HUES48 (cell line): Measurements from ENCODE around the gene TPM2.

Experiments used
- H3K27ac ChIP-seq: one replicate; pipeline ENCODE4 v1.7.0; 2013; ENCODE audit warnings: low read depth, low read length, inconsistent platforms
- H3K27me3 ChIP-seq: 2 replicates; pipeline ENCODE4 v1.6.1; 2013; ENCODE audit warnings: mild to moderate bottlenecking, low read length; ENCODE audit not compliant: control insufficient read depth, insufficient read depth
- H3K36me3 ChIP-seq: 2 replicates; pipeline ENCODE4 v1.6.1; 2013; ENCODE audit warnings: low read length; ENCODE audit not compliant: control insufficient read depth, insufficient read depth
- H3K4me1 ChIP-seq: 2 replicates; pipeline ENCODE4 v1.6.1; 2013; ENCODE audit warnings: mild to moderate bottlenecking, low read length; ENCODE audit not compliant: control insufficient read depth, insufficient read depth
- H3K4me3 ChIP-seq: 2 replicates; pipeline ENCODE4 v1.5.1; 2013; ENCODE audit warnings: mild to moderate bottlenecking, low read depth, low read length
- H3K9ac ChIP-seq: 2 replicates; pipeline ENCODE4 v1.6.1; 2013; ENCODE audit warnings: mild to moderate bottlenecking, low read depth, low read length, moderate library complexity
- H3K9me3 ChIP-seq: 2 replicates; pipeline ENCODE4 v1.6.1; 2013; ENCODE audit warnings: low read length; ENCODE audit not compliant: control insufficient read depth, insufficient read depth

Gene TPM2

DNA sequence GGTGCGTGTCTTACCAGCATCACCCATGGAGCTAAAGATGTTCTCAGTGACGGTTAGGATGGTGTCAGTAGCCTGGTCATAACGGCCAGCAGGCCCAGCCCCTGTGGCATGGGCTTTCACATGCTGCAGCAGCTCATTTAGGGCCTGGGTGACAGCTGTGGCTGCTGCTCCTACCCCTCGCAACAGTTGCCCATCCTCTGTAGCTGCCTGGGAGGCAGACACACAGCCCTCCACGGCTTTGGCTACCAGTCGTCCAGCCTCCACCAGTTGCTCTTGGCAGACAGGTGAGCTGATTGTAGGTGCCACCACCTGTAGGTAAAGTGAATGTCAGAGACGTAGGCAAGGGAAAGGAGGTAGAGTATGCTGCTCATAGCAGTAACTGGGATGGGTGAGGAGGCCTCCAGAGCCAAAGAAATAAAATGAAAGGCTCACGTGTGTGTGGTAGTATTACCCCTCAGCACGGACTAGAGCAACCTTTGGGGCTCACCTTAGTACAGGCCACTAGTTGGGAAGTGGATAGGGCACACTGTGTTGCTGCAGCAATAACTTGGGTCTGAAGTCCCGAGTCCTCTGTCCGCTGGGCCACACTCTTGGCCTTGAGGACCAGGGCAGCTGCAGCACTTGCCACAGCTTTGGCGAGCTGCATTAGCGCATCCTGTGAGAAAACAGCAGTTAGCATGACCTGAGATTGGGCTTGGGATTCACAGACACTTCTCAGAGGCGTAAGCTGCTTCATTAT, 27.6 kb upstream of the TPM2 start:
- H3K27me3 ChIP-seq = no peaks in the 10 kb centered on the region
- no peak overlapping the region for H3K4me3 ChIP-seq
- no peaks in the 10 kb centered on the region for H3K9me3 ChIP-seq
- no peaks in the 10 kb centered on the region for H3K4me1 ChIP-seq
- peaks cover 98% of the 10 kb centered on the region for H3K36me3 ChIP-seq
- H3K9ac ChIP-seq = no peak overlapping the region
- no peak overlapping the region for H3K27ac ChIP-seq

- Histone ChIP-seq H3K27me3 (no peaks in the 10 kb centered on the region), H3K36me3 (peaks cover 98% of the 10 kb centered on the region), H3K9me3 (no peaks in the 10 kb centered on the region), H3K9ac (no peak overlapping the region), H3K27ac (peak overlapping the region; percentile 64), H3K4me3 (no peak overlapping the region), H3K4me1 (no peaks in the 10 kb centered on the region)
Measured at GRCh38 chr9:35716230-35716629, 26.5 kb upstream of the TPM2 start.

DNA sequence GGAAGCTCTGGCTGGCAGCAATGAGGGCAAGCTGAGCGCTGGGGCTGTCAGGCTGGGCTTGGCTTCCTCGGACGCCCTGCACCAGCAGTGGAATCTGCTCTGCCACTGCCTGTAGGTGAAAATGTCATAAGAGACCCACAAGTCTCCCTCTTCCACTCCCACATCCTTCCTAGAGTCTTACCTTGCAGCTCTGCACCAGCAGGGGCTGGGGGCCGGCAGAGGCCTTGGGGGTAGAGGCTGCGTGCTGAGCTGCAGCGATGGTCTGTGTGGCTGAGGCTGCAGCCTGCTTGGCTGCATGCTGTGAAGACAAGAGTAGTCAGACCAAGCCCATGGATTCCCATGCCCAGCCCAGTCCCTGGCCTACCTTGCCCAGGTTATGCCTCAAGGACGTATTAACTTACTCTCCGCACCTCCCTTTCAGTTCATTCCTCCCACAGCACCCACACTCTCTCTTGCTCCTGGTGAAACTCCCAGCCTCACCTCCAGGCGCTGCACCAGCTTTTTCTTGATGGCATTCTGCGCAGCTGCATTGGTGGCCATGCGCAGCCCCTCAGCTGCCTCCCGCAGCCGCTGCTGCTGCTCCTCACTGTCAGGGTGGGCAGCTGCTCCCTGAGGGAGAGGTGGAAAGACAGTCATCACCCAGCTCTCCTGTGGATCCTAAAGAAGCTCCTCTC, 25.0 kb upstream of the TPM2 start:
- no peak overlapping the region for H3K4me3 ChIP-seq
- H3K27ac ChIP-seq = peak overlapping the region; percentile 77
- H3K9me3 ChIP-seq = no peaks in the 10 kb centered on the region
- H3K36me3 ChIP-seq = peaks cover 96% of the 10 kb centered on the region
- H3K9ac ChIP-seq = no peak overlapping the region
- no peaks in the 10 kb centered on the region for H3K27me3 ChIP-seq
- no peaks in the 10 kb centered on the region for H3K4me1 ChIP-seq

DNA sequence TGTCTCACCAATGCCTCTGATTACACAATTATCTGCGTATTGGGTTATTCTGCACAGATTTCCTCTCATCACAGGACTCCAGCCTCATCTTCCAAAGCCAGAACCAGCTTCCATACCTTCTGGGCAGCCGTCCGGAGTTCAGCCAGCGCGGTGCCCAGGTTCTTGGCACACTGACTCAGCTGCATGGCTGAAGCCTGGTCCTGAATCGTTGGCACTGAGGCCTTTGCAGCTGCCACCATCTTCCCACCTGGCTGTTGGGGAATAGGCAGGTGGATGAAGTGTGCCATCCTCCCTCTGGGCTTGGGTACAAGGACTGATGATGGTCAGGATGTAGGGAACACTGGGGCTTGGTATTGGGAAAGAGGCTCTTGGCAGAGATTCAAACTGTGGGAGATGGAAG, 24.4 kb upstream of the TPM2 start:
- Histone ChIP-seq H3K36me3 (peaks cover 93% of the 10 kb centered on the region), H3K27ac (no peak overlapping the region), H3K4me1 (no peaks in the 10 kb centered on the region), H3K27me3 (no peaks in the 10 kb centered on the region), H3K9me3 (no peaks in the 10 kb centered on the region), H3K4me3 (no peak overlapping the region), H3K9ac (no peak overlapping the region)

- H3K4me3 ChIP-seq = no peak overlapping the region
- no peaks in the 10 kb centered on the region for H3K27me3 ChIP-seq
- no peak overlapping the region for H3K27ac ChIP-seq
- H3K9me3 ChIP-seq = no peaks in the 10 kb centered on the region
- peaks cover 93% of the 10 kb centered on the region for H3K36me3 ChIP-seq
- no peak overlapping the region for H3K9ac ChIP-seq
- no peaks in the 10 kb centered on the region for H3K4me1 ChIP-seq
Measured at GRCh38 chr9:35713578-35713977, 23.9 kb upstream of the TPM2 start.

- H3K4me3 ChIP-seq = no peak overlapping the region
- H3K27ac ChIP-seq = no peak overlapping the region
- H3K36me3 ChIP-seq = peaks cover 93% of the 10 kb centered on the region
- H3K27me3 ChIP-seq = no peaks in the 10 kb centered on the region
- H3K9me3 ChIP-seq = no peaks in the 10 kb centered on the region
- no peaks in the 10 kb centered on the region for H3K4me1 ChIP-seq
- no peak overlapping the region for H3K9ac ChIP-seq
Measured at GRCh38 chr9:35712762-35713400, 23.2 kb upstream of the TPM2 start.

- no peak overlapping the region for H3K27ac ChIP-seq
- no peaks in the 10 kb centered on the region for H3K9me3 ChIP-seq
- no peaks in the 10 kb centered on the region for H3K4me1 ChIP-seq
- peaks cover 93% of the 10 kb centered on the region for H3K36me3 ChIP-seq
- H3K9ac ChIP-seq = no peak overlapping the region
- no peak overlapping the region for H3K4me3 ChIP-seq
- no peaks in the 10 kb centered on the region for H3K27me3 ChIP-seq
Measured at GRCh38 chr9:35711501-35712428, 22.0 kb upstream of the TPM2 start.

DNA sequence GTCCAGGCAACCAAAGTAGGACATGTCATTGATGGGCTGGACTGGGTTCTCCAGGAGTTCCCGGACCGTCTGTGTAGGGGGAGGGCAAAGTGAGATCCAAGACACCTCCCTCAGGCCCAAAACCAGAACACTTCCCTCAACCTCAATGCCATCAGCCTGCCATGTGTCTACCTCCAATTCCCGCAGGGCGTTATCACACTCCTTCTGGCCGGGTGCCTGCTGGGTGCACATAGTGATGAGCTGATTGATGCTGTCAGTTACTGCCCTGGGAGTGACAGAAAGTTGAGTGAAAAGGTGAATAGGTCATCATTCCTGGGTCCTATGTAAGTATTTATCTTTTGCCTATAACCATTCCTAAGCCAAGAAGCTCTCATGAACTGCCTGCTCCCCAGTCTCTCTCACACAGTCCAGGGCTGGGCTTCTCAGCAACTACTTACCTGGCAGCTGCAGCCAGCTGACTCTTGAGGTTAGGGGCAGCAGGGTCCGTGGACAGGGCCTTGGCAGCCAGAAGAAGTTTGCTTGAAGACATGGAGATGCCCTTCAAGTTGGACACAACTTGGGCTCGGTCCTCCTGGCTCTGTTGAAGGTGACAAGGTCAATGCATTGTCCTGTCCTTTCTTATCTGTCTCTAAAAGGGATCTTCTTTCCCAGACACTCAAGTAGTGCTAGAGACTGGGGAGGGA, 21.2 kb upstream of the TPM2 start:
- H3K36me3 ChIP-seq = peaks cover 93% of the 10 kb centered on the region
- no peaks in the 10 kb centered on the region for H3K27me3 ChIP-seq
- no peaks in the 10 kb centered on the region for H3K4me1 ChIP-seq
- H3K4me3 ChIP-seq = no peak overlapping the region
- H3K9me3 ChIP-seq = no peaks in the 10 kb centered on the region
- no peak overlapping the region for H3K27ac ChIP-seq
- no peak overlapping the region for H3K9ac ChIP-seq

DNA sequence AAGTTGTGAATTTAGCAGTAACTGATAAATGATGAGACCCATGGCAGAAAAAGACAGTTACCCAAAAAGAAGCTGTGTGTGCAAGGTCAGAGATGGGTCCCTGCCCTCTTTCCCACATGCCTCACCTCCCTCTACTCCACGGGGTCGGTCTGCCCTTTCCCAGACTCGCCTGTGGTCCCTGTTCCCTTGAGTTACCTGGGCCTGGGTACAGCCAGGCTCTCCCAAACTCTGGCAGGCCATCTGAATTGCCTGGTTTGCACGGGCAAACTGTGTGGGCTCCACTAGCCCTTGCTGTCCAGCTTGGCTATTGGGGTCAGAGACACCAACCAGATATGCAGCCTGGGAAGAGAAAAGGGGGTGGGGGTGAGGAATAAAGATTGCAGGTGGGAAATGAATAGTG, 18.4 kb upstream of the TPM2 start:
- Histone ChIP-seq H3K27ac (no peak overlapping the region), H3K36me3 (peaks cover 95% of the 10 kb centered on the region), H3K4me3 (no peak overlapping the region), H3K27me3 (no peaks in the 10 kb centered on the region), H3K9me3 (no peaks in the 10 kb centered on the region), H3K4me1 (no peaks in the 10 kb centered on the region), H3K9ac (no peak overlapping the region)

DNA sequence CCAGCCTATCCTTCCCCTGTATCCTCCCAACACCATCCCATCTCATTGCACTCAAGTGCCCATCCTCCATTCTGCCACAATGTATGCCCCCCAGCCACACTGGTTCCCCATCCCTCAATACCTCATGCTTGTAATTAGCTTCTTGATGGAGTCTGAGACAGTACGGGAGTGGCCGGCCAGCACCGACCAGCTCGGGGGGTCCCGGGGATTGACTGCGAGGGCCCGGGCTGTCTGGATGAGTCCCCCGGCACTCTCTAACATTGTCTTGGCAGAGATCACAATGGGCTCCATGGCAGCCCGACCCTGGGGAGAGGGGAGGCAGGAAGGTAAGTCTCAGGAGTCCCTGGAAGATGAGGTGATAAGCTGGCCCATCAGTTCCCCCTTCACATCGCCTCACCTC, 17.2 kb upstream of the TPM2 start:
- no peaks in the 10 kb centered on the region for H3K27me3 ChIP-seq
- H3K9me3 ChIP-seq = no peaks in the 10 kb centered on the region
- no peak overlapping the region for H3K27ac ChIP-seq
- H3K9ac ChIP-seq = no peak overlapping the region
- H3K36me3 ChIP-seq = peaks cover 94% of the 10 kb centered on the region
- H3K4me1 ChIP-seq = no peaks in the 10 kb centered on the region
- no peak overlapping the region for H3K4me3 ChIP-seq
